Fibroblast of lung (primary cell): ENCODE data around the gene RIN3.

ENCODE experiments used
- CTCF ChIP-seq, 2 donors: IDR thresholded peaks in 1 of 2; conservative IDR thresholded peaks in 1 of 2; 1 replicate in 1 of 2; 2 replicates in 1 of 2; pipeline ENCODE4 v1.5.1; 2011 to 2012; ENCODE audit warnings: low read length in 2 of 2, control low read depth in 1 of 2, inconsistent platforms in 1 of 2, low read depth in 1 of 2, mild to moderate bottlenecking in 1 of 2
- EZH2 ChIP-seq: IDR thresholded peaks from 2 replicates; pipeline ENCODE4 v1.5.1; 2012; ENCODE audit warnings: low read length, control low read depth, mild to moderate bottlenecking; ENCODE audit errors: missing control alignments

GRCh38 chr14:92494512-92494911 lies 19.1 kb upstream of the RIN3 start:
- no peak for TF ChIP-seq CTCF (conservative IDR thresholded peaks at IDR 0.05 in 1 of 2, IDR thresholded peaks at IDR 0.05 in 1 of 2; ENCODE audit: low read depth in 1 of 2, low read length in 2 of 2)
- no peak for TF ChIP-seq EZH2
